Measurements from ENCODE around the gene NPHP4. TPM values are rescaled to one million over a fixed set of nuclear protein-coding genes. Genes with fewer than 3 reads are reported as not detected.

Gene NPHP4
- polyA plus RNA-seq, 1 donor (not counting 4 experiments of a cell fraction or from before 2014, with no cell fraction given), result 3.7 TPM

GRCh38 chr1:6005276-6005917, 13.2 kb upstream of the NPHP4 start:
- Histone ChIP-seq H3K27me3 (ENCODE audit: control insufficient read depth, extremely low read depth, insufficient read depth, low read length) (peaks cover 5% of the 10 kb centered on the region), H4K20me1 (ENCODE audit: control insufficient read depth, extremely low read depth, insufficient read depth, low read length) (no peaks in the 10 kb centered on the region), H3K9ac (ENCODE audit: control insufficient read depth, extremely low read depth, insufficient read depth, low read length) (no peak overlapping the region), H3K4me3 (ENCODE audit: control insufficient read depth in 2 of 3, extremely low read depth in 1 of 3, insufficient read depth in 2 of 3, low read depth in 1 of 3, low read length in 3 of 3) (no peak overlapping the region), H3K4me1 (ENCODE audit: control insufficient read depth, extremely low read depth, insufficient read depth, low read length) (no peaks in the 10 kb centered on the region), H3K4me2 (ENCODE audit: control insufficient read depth, extremely low read depth, insufficient read depth, low read depth, low read length) (no peak overlapping the region), H3K27ac (ENCODE audit: control insufficient read depth, insufficient read depth, low read length) (no peak overlapping the region), H3K9me3 (ENCODE audit: control insufficient read depth, low read depth, low read length) (no peaks in the 10 kb centered on the region), H2AFZ (ENCODE audit: control insufficient read depth, low read length) (no peak overlapping the region), H3K79me2 (ENCODE audit: control insufficient read depth, insufficient read depth, low read length) (no peaks in the 10 kb centered on the region), H3K36me3 (ENCODE audit: control insufficient read depth in 2 of 2, extremely low read depth in 1 of 2, insufficient read depth in 2 of 2, low read length in 2 of 2) (no peaks in the 10 kb centered on the region), H3K9me1 (ENCODE audit: control insufficient read depth, extremely low read depth, insufficient read depth, low read length) (no peaks in the 10 kb centered on the region)
- TF ChIP-seq CTCF (optimal IDR thresholded peaks at IDR 0.05 in 1 of 3, IDR thresholded peaks at IDR 0.05 in 1 of 3, conservative IDR thresholded peaks at IDR 0.05 in 1 of 3; ENCODE audit: extremely low read depth in 1 of 3, insufficient read depth in 2 of 3, low read length in 3 of 3) (no peak), EZH2 (IDR thresholded peaks at IDR 0.05; ENCODE audit: low read length) (no peak)
- no peak for DNase-seq (ENCODE audit: low read depth, low spot score)
- dilution Hi-C loops (cut with MboI; ENCODE audit: extremely low pct_ligation_motif_present, low sequenced_read_pairs), result no loop called here
- FAIRE-seq, result no peak

GRCh38 chr1:6004412-6005123, 12.3 kb upstream of the NPHP4 start:
- no peak for DNase-seq (ENCODE audit: low read depth, low spot score)

More at GRCh38 chr1:6004412-6005123, 12.3 kb upstream of the NPHP4 start:
- H3K27me3 ChIP-seq (ENCODE audit: control insufficient read depth, extremely low read depth, insufficient read depth, low read length), result peaks cover 5% of the 10 kb centered on the region
- no peaks in the 10 kb centered on the region for H3K9me3 ChIP-seq (ENCODE audit: control insufficient read depth, low read depth, low read length)
- no peaks in the 10 kb centered on the region for H3K79me2 ChIP-seq (ENCODE audit: control insufficient read depth, insufficient read depth, low read length)
- no peak overlapping the region for H3K9ac ChIP-seq (ENCODE audit: control insufficient read depth, extremely low read depth, insufficient read depth, low read length)
- dilution Hi-C loops (cut with MboI; ENCODE audit: extremely low pct_ligation_motif_present, low sequenced_read_pairs), result no loop called here
- H3K4me2 ChIP-seq (ENCODE audit: control insufficient read depth, extremely low read depth, insufficient read depth, low read depth, low read length), result no peak overlapping the region
- no peak overlapping the region for H2AFZ ChIP-seq (ENCODE audit: control insufficient read depth, low read length)
- no peaks in the 10 kb centered on the region for H3K4me1 ChIP-seq (ENCODE audit: control insufficient read depth, extremely low read depth, insufficient read depth, low read length)
- H3K4me3 ChIP-seq (ENCODE audit: control insufficient read depth in 2 of 3, extremely low read depth in 1 of 3, insufficient read depth in 2 of 3, low read depth in 1 of 3, low read length in 3 of 3), result no peak overlapping the region
- TF ChIP-seq CTCF (optimal IDR thresholded peaks at IDR 0.05 in 1 of 3, IDR thresholded peaks at IDR 0.05 in 1 of 3, conservative IDR thresholded peaks at IDR 0.05 in 1 of 3; ENCODE audit: extremely low read depth in 1 of 3, insufficient read depth in 2 of 3, low read length in 3 of 3), result no peak
- TF ChIP-seq EZH2 (IDR thresholded peaks at IDR 0.05; ENCODE audit: low read length), result no peak
- H3K9me1 ChIP-seq (ENCODE audit: control insufficient read depth, extremely low read depth, insufficient read depth, low read length), result no peaks in the 10 kb centered on the region
- H4K20me1 ChIP-seq (ENCODE audit: control insufficient read depth, extremely low read depth, insufficient read depth, low read length), result no peaks in the 10 kb centered on the region
- no peak overlapping the region for H3K27ac ChIP-seq (ENCODE audit: control insufficient read depth, insufficient read depth, low read length)
- no peak for FAIRE-seq
- H3K36me3 ChIP-seq (ENCODE audit: control insufficient read depth in 2 of 2, extremely low read depth in 1 of 2, insufficient read depth in 2 of 2, low read length in 2 of 2), result no peaks in the 10 kb centered on the region
